Gastroesophageal sphincter (tissue), 4 donors: Measurements from ENCODE around the gene VAV3. TPM values are rescaled to one million over a fixed set of nuclear protein-coding genes. Genes with fewer than 3 reads are reported as not detected.

Source experiments
- ATAC-seq: fragments of 150-250 bp; one replicate; pipeline ENCODE4 v1.9.1; 2016; ENCODE audit warnings: mild to moderate bottlenecking, moderate library complexity
- H3K27ac ChIP-seq, 4 donors: fragments of 200-600 bp; sonication (generic) in 3 of 4; 1 replicate in 3 of 4; 2 replicates in 1 of 4; pipeline ENCODE4 v1.5.1; 2016 to 2019
- H3K27me3 ChIP-seq: fragments of 200-600 bp; sonication (generic); one replicate; pipeline ENCODE4 v1.5.1; 2019
- H3K36me3 ChIP-seq, 2 donors: fragments of 200-600 bp; sonication (generic); one replicate each; pipeline ENCODE4 v1.5.1; 2019; ENCODE audit warnings: control low read depth in 1 of 2
- H3K4me1 ChIP-seq, 3 donors: fragments of 200-600 bp; sonication (generic); 1 replicate in 2 of 3; 2 replicates in 1 of 3; pipeline ENCODE4 v1.5.1; 2016 to 2019; ENCODE audit warnings: control low read depth in 2 of 3
- H3K4me3 ChIP-seq, 2 donors: fragments of 200-600 bp; sonication (generic); one replicate each; pipeline ENCODE4 v1.5.1; 2019; ENCODE audit warnings: mild to moderate bottlenecking in 1 of 2, moderate library complexity in 1 of 2
- H3K9me3 ChIP-seq, 3 donors: fragments of 200-600 bp; sonication (generic); one replicate each; pipeline ENCODE4 v1.5.1; 2017 to 2019; ENCODE audit warnings: control low read depth in 2 of 3
- CTCF ChIP-seq, 4 experiments: fragments of 200-600 bp in 2 of 4; fragments of 450-650 bp in 2 of 4; sonication (generic) in 1 of 4; IDR thresholded peaks; one replicate each; pipeline ENCODE4 v1.5.1; 2017 to 2019; ENCODE audit warnings: antibody characterized with exemption in 4 of 4, mild to moderate bottlenecking in 2 of 4, moderate library complexity in 2 of 4
- EP300 ChIP-seq: sonication (generic); formaldehyde crosslinking; IDR thresholded peaks from one replicate; pipeline ENCODE4 v1.6.1; 2017; ENCODE audit warnings: antibody characterized with exemption, mild to moderate bottlenecking
- POLR2A ChIP-seq, 2 donors: fragments of 450-650 bp; IDR thresholded peaks; one replicate each; pipeline ENCODE4 v1.6.1; 2017; ENCODE audit warnings: antibody characterized with exemption in 2 of 2, mild to moderate bottlenecking in 2 of 2, moderate library complexity in 1 of 2
- POLR2AphosphoS5 ChIP-seq: sonication (generic); formaldehyde crosslinking; IDR thresholded peaks from one replicate; pipeline ENCODE4 v1.6.1; 2017; ENCODE audit warnings: antibody characterized with exemption
- WGBS, 2 donors: methylation state at CpG; one replicate each; pipeline ENCODE4 v1.1.5; 2018; ENCODE audit warnings: low coverage in 1 of 2; 5-methylcytosine and 5-hydroxymethylcytosine counted together
- total RNA-seq, 4 donors: library from RNA; depleted of rRNA; stranded (reverse); fragments of >200 nt; gene quantifications; one replicate each; pipeline ENCODE4 v1.1.0, GENCODE V29; 2016

Gene VAV3
- total RNA-seq, 4 donors from 2014 or later, result 1.3 to 4.7 (median 2.9) TPM

- no peaks in the 10 kb centered on the region for H3K27me3 ChIP-seq
- 75 to 80% methylated on average over 2 of the region's 2 CpGs for WGBS, 2 donors
- H3K27ac ChIP-seq, result no peak overlapping the region
- no peaks in the 10 kb centered on the region for H3K9me3 ChIP-seq
- H3K4me1 ChIP-seq, result peaks cover 0 to 5% (median 0%) of the 10 kb centered on the region in 3 donors
- TF ChIP-seq POLR2AphosphoS5 (no peak), EP300 (no peak), POLR2A (IDR thresholded peaks at IDR 0.05) (no peak), CTCF (IDR thresholded peaks at IDR 0.05) (no peak)
- H3K36me3 ChIP-seq, result no peaks in the 10 kb centered on the region
- no peak for ATAC-seq
- no peak overlapping the region for H3K4me3 ChIP-seq
These were observed 407.9 kb downstream of the VAV3 start for GRCh38 chr1:107557095-107557494.

GRCh38 chr1:107555578-107555977 lies 409.4 kb downstream of the VAV3 start:
- Histone ChIP-seq H3K9me3 (no peaks in the 10 kb centered on the region), H3K4me1 (peaks cover 0 to 5% (median 0%) of the 10 kb centered on the region in 3 donors), H3K36me3 (no peaks in the 10 kb centered on the region), H3K27ac (no peak overlapping the region), H3K27me3 (no peaks in the 10 kb centered on the region), H3K4me3 (no peak overlapping the region)
- TF ChIP-seq CTCF (IDR thresholded peaks at IDR 0.05), result no peak
- no peak for TF ChIP-seq EP300
- TF ChIP-seq POLR2A (IDR thresholded peaks at IDR 0.05), result no peak
- no peak for TF ChIP-seq POLR2AphosphoS5
- no peak for ATAC-seq

- Histone ChIP-seq H3K36me3 (no peaks in the 10 kb centered on the region), H3K4me3 (no peak overlapping the region), H3K9me3 (no peaks in the 10 kb centered on the region), H3K4me1 (peaks cover 0 to 5% (median 0%) of the 10 kb centered on the region in 3 donors), H3K27ac (no peak overlapping the region), H3K27me3 (no peaks in the 10 kb centered on the region)
- no peak for TF ChIP-seq POLR2AphosphoS5
- no peak for TF ChIP-seq EP300
- no peak for TF ChIP-seq CTCF (IDR thresholded peaks at IDR 0.05)
- no peak for TF ChIP-seq POLR2A (IDR thresholded peaks at IDR 0.05)
- no peak for ATAC-seq
- 25 to 63% methylated on average over 1 of the region's 1 CpG for WGBS, 2 donors
These were observed 412.2 kb downstream of the VAV3 start for GRCh38 chr1:107552781-107553180.

- Histone ChIP-seq H3K36me3 (no peaks in the 10 kb centered on the region), H3K9me3 (no peaks in the 10 kb centered on the region), H3K4me3 (no peak overlapping the region), H3K27me3 (no peaks in the 10 kb centered on the region), H3K4me1 (no peaks in the 10 kb centered on the region), H3K27ac (no peak overlapping the region)
- 78 to 83% methylated on average over 1 of the region's 1 CpG for WGBS, 2 donors
- ATAC-seq, result no peak
- no peak for TF ChIP-seq POLR2AphosphoS5
- TF ChIP-seq POLR2A (IDR thresholded peaks at IDR 0.05), result no peak
- TF ChIP-seq EP300, result no peak
- TF ChIP-seq CTCF (IDR thresholded peaks at IDR 0.05), result no peak
These were observed 413.5 kb downstream of the VAV3 start for GRCh38 chr1:107551456-107551855.

- TF ChIP-seq POLR2AphosphoS5, result no peak
- TF ChIP-seq CTCF (IDR thresholded peaks at IDR 0.05), result no peak
- TF ChIP-seq EP300, result no peak
- TF ChIP-seq POLR2A (IDR thresholded peaks at IDR 0.05), result no peak
- WGBS, 2 donors, result 92 to 98% methylated on average over 3 to 5 of the region's 5 CpGs
These were observed 414.6 kb downstream of the VAV3 start for GRCh38 chr1:107550358-107550757.

More at GRCh38 chr1:107550358-107550757, 414.6 kb downstream of the VAV3 start:
- H3K9me3 ChIP-seq, result no peaks in the 10 kb centered on the region
- H3K27me3 ChIP-seq, result no peaks in the 10 kb centered on the region
- ATAC-seq, result no peak
- no peak overlapping the region for H3K27ac ChIP-seq
- H3K4me1 ChIP-seq, result no peaks in the 10 kb centered on the region
- H3K4me3 ChIP-seq, result no peak overlapping the region
- H3K36me3 ChIP-seq, result no peaks in the 10 kb centered on the region
